Middle frontal gyrus (tissue), 1 donor: ENCODE measurements around the gene TSHZ2.

Source experiments
- DNase-seq: peaks from one replicate; pipeline ENCODE4 v3.0.0-alpha.2; 2015; ENCODE audit warnings: low spot score; ENCODE audit errors: extremely low spot score

TSHZ2 gene

GRCh38 chr20:53226826-53227225, 254.7 kb downstream of the TSHZ2 start:
- no peak for DNase-seq

- no peak for DNase-seq
Observed at GRCh38 chr20:53227523-53227922, 255.4 kb downstream of the TSHZ2 start.

GRCh38 chr20:53231061-53231460, 258.9 kb downstream of the TSHZ2 start:
- DNase-seq: no peak

GRCh38 chr20:53237461-53237860, 265.3 kb downstream of the TSHZ2 start:
- no peak for DNase-seq

DNA sequence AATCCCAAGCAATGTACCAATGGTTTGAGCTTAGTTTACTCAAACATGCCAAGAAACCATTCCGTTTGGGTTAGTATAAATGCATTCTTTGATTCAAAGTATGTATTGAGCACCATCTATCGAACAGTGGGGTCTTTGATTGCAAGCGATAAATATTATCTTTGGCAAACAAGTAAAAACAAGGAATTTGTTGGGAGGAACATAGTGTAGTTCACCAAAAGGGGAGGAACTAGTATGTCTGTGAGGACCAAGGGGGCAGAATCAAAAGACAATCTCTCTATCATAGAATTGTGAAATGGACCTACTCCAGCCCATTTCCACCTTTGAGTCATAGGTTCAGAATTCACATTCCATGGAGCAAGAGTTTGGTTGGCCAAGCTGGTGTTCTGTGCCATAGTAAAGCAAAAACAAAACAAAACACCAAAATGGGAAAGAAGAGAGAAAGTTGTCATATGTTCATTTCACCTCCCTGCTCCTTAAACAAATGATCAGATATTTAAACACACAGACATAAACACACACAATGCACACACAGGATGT, 266.0 kb downstream of the TSHZ2 start:
- no peak for DNase-seq

- no peak for DNase-seq
Observed at GRCh38 chr20:53243152-53243551, 271.0 kb downstream of the TSHZ2 start.

DNA sequence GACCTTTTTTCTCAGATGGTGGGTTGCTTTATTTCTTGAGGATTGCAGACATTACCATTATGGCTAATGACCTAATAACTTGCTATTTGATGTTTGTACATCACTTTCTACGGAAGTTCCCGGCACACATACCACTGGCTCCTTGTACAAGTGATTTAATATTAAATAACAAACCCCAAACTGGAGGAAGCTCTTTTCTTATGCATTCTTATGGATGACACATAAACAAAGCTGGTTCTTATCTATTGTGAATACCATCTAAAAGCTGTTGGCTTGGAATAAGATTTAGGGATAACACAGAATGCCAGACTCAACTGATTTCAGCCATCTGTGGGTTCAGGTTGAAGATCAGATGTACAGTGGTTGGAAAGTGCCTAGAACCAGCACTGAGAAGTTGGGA, 272.6 kb downstream of the TSHZ2 start:
- DNase-seq: no peak

DNA sequence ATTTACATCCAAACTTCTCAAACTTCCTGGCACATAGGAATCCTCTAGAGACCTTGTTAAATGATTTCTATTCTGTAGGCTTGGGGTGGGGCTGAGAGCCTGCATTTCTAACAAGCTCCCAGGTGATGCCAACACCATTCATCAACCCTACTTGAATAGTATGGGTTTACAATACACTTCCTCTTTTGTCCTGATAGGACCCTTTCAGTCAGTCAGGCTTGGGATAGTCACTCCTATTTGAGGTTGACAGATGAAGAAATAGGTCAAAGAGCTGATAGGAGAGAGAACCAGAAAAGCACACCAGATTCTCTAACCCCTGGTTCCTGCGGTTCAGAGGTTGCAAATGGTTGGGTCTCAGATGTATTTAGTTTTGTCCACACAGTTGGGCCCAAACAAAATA, 273.4 kb downstream of the TSHZ2 start:
- DNase-seq: no peak

DNA sequence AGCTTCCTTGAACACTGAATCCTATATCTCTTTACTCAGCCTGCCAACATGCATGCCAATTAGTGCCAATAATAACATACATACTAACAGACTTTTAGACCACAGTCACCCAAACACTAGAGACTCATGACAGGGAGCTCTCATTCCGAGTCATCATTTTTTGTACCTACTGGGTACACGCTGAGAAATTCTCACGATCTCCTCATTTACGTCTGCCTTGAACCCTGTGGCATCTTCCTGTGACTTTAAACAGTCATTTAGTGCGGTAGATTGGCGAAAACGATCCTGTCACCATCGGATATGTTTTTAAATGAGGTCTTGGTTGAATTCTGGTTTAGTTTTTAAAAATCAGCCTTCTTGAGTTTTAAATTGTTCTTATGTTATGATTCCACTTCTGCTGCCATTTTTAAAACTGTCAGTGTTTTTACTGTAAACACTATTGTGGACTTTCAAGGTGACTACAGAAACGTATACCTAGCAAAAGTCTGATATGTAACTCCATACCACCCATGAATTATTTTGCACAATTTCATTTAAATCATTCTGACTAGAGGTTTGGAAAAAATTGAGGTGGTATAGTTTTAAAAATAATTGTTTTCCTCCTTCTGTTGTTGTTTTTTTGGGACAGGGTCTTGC, 275.4 kb downstream of the TSHZ2 start:
- DNase-seq: no peak

GRCh38 chr20:53250456-53250855, 278.3 kb downstream of the TSHZ2 start:
- no peak for DNase-seq

- no peak for DNase-seq
Observed at GRCh38 chr20:53252002-53252401, 279.8 kb downstream of the TSHZ2 start.

- no peak for DNase-seq
Observed at GRCh38 chr20:53253668-53254067, 281.5 kb downstream of the TSHZ2 start.

DNA sequence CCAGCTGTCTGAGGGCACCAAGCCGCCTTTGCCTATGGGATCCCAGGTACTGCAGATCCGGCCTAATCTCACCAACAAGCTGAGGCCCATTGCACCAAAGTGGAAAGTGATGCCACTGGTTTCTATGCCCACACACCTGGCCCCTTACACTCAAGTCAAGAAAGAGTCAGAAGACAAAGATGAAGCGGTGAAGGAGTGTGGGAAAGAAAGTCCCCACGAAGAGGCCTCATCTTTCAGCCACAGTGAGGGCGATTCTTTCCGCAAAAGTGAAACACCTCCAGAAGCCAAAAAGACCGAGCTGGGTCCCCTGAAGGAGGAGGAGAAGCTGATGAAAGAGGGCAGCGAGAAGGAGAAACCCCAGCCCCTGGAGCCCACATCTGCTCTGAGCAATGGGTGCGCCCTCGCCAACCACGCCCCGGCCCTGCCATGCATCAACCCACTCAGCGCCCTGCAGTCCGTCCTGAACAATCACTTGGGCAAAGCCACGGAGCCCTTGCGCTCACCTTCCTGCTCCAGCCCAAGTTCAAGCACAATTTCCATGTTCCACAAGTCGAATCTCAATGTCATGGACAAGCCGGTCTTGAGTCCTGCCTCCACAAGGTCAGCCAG, 283.0 kb downstream of the TSHZ2 start:
- DNase-seq: no peak

DNA sequence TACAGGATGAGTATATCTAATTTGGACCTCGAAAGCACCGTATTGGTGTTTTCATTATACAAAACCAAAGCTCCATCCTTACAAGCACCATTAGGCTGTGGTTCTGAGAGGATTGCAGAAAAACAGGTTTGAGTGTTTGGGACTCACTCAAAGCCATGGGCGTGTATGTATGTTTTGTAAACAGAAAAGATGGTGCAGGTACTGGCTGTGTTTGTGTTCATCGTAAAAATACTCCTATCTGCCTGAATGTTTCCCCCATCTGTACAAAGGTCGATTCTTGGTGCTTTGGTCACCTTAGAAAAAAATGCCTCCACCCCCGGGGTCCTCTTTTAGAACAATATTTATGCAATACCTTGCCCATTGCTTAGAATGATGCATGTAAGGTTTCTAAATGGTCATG, 286.6 kb downstream of the TSHZ2 start:
- no peak for DNase-seq

DNA sequence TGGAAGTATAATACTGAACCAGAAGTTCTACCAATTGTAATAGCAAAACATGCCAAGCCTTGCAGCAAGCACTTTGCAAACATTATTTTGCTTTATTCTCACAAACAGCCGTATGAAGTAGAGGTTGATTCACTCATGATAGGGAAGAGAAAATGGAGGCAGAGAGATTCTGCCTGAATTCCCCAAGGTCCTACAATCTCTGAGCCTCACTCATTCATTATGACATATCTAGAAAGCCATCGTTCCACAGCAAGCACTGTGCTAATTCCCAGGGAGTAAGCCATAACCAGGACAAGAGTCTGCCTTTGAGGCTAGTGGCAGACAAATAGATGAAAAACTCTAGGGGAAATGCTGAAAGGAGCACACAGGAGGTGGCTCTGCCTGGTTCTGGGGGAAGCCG, 288.0 kb downstream of the TSHZ2 start:
- no peak for DNase-seq

- DNase-seq: no peak
Observed at GRCh38 chr20:53260591-53260990, 288.4 kb downstream of the TSHZ2 start.

- no peak for DNase-seq
Observed at GRCh38 chr20:53262365-53262764, 290.2 kb downstream of the TSHZ2 start.

GRCh38 chr20:53263554-53264438, 291.6 kb downstream of the TSHZ2 start:
- no peak for DNase-seq

DNA sequence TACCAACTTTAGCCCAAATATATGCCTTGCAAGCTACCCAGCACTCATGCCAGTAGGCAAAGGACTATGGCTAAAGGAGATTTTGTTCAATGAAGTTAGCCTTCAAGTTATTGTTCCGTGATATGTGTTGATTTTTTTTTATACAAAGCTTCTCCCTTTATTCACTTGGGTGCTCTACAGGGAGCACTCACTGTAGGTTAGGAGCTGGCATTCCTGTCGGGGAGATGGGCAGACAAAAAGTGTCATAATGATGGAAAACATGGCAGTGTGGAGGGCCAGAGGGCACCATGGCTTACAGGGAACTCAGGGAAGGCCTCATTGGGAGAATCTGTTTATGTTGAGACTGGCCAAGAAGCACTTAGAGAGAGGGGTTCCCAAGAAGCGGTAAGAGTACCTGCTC, 292.4 kb downstream of the TSHZ2 start:
- DNase-seq: no peak

DNA sequence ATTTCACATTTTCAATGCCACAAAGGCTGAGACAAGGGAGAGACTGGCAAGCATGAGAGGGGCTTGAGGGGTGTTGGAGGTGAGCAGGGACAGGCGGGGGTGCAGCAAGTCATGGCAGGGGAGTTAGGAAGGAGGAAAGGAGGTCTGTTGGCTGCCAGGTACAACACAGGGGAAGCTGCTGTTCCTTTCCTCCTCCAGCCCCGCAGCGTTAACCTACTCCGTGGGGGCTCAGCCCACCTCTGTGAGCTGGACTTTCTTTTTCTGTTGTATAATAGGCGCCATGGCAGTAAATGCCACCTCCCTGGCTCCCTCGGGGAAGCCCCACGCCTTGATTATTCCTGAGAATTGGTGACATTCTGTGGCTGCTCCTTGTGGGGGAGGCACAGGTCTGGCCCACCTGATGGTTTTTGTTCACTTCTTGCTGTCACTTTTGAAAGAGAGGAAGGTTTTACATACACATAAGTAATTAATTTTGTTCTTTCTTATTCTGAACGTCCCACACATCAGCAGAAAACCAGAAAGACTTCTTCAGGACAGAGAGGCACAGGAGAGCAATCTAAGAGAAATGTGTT, 293.2 kb downstream of the TSHZ2 start:
- no peak for DNase-seq

DNA sequence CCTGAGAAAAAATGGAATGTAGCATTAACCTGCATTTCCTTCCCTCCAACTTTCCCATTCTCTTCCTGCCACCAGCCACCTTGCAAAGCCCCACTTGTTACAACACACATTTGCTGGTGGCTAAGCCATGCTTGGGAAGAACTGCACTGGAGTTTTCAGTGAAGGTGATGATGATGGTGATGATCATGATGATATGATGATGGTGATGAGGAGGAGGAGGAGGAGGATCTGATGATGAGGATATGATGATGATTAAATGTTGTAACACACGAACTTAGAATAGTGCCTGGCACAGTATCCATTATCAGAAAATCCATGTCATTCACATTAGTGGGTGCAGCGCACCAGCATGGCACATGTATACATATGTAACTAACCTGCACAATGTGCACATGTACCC, 297.2 kb downstream of the TSHZ2 start:
- DNase-seq: no peak
